C4-2B (cell line): Measurements from ENCODE around the gene CENPM.

Experiments used
- H3K27ac ChIP-seq: fragments of 450-650 bp; 2 replicates; pipeline ENCODE4 v1.5.1; 2017
- CTCF ChIP-seq: fragments of 450-650 bp; conservative IDR thresholded peaks from 2 replicates; pipeline ENCODE4 v1.5.1; 2017; ENCODE audit warnings: mild to moderate bottlenecking
- ZFX ChIP-seq: fragments of 450-650 bp; IDR thresholded peaks from 2 replicates; pipeline ENCODE4 v1.6.1; 2017

CENPM gene

GRCh38 chr22:41909310-41910049, 37.5 kb downstream of the CENPM start:
- TF ChIP-seq CTCF: no peak
- TF ChIP-seq ZFX: no peak
- H3K27ac ChIP-seq: no peak overlapping the region

- TF ChIP-seq CTCF (no peak), ZFX (no peak)
- no peak overlapping the region for H3K27ac ChIP-seq
Observed at GRCh38 chr22:41908411-41909309, 38.3 kb downstream of the CENPM start.

GRCh38 chr22:41907436-41908401, 39.2 kb downstream of the CENPM start:
- H3K27ac ChIP-seq: no peak overlapping the region
- no peak for TF ChIP-seq CTCF
- no peak for TF ChIP-seq ZFX

- TF ChIP-seq CTCF: no peak
- no peak for TF ChIP-seq ZFX
- H3K27ac ChIP-seq: no peak overlapping the region
Observed at GRCh38 chr22:41906822-41907221, 40.1 kb downstream of the CENPM start.

- no peak for TF ChIP-seq CTCF
- no peak for TF ChIP-seq ZFX
- H3K27ac ChIP-seq: no peak overlapping the region
Observed at GRCh38 chr22:41905411-41906202, 41.3 kb downstream of the CENPM start.
